Mesendoderm (in vitro differentiated cells): Measurements from ENCODE around the gene ABTB1.

ENCODE experiments used
- DNase-seq: peaks from one replicate; pipeline ENCODE4 v3.0.0; 2013
- H2AK5ac ChIP-seq: 2 replicates; pipeline ENCODE4 v1.6.1; 2013; ENCODE audit warnings: low read length, inconsistent platforms
- H2BK120ac ChIP-seq: 2 replicates; pipeline ENCODE4 v1.6.1; 2013; ENCODE audit warnings: low read depth, mild to moderate bottlenecking, low read length, moderate library complexity, mixed read lengths
- H2BK15ac ChIP-seq: replicated peaks from 2 replicates; pipeline ENCODE4 v1.6.1; 2013; ENCODE audit warnings: low read depth, mild to moderate bottlenecking, moderate library complexity
- H2BK5ac ChIP-seq: 2 replicates; pipeline ENCODE4 v1.6.1; 2013; ENCODE audit warnings: low read length, inconsistent platforms
- H3K18ac ChIP-seq: 2 replicates; pipeline ENCODE4 v1.6.1; 2013; ENCODE audit warnings: mild to moderate bottlenecking, low read length, mixed read lengths
- H3K23ac ChIP-seq: one replicate; pipeline ENCODE4 v1.6.1; 2013; ENCODE audit warnings: low read length
- H3K27ac ChIP-seq: 2 replicates; pipeline ENCODE4 v1.5.1; 2013; ENCODE audit warnings: low read depth, mild to moderate bottlenecking, inconsistent platforms, low read length, moderate library complexity
- H3K27me3 ChIP-seq: 2 replicates; pipeline ENCODE4 v1.6.1; 2013; ENCODE audit warnings: low read length, control low read depth, mild to moderate bottlenecking, inconsistent platforms; ENCODE audit not compliant: insufficient read depth, poor library complexity
- H3K36me3 ChIP-seq: 2 replicates; pipeline ENCODE4 v1.6.1; 2013; ENCODE audit warnings: low read length, inconsistent platforms; ENCODE audit not compliant: control insufficient read depth, insufficient read depth
- H3K4ac ChIP-seq: one replicate; pipeline ENCODE4 v1.6.1; 2013; ENCODE audit warnings: low read depth, mild to moderate bottlenecking, low read length, moderate library complexity
- H3K4me1 ChIP-seq: 2 replicates; pipeline ENCODE4 v1.6.1; 2013; ENCODE audit warnings: low read depth, low read length, inconsistent platforms; ENCODE audit not compliant: control insufficient read depth
- H3K4me2 ChIP-seq: 2 replicates; pipeline ENCODE4 v1.6.1; 2013; ENCODE audit warnings: low read length
- H3K4me3 ChIP-seq: 2 replicates; pipeline ENCODE4 v1.5.1; 2013; ENCODE audit warnings: mild to moderate bottlenecking, low read length
- H3K56ac ChIP-seq: one replicate; pipeline ENCODE4 v1.6.1; 2013; ENCODE audit warnings: low read length
- H3K79me1 ChIP-seq: 2 replicates; pipeline ENCODE4 v1.6.1; 2013; ENCODE audit warnings: low read length, inconsistent platforms
- H3K79me2 ChIP-seq: 2 replicates; pipeline ENCODE4 v1.6.1; 2013; ENCODE audit warnings: mild to moderate bottlenecking, low read length; ENCODE audit not compliant: control insufficient read depth, insufficient read depth
- H3K9ac ChIP-seq: 2 replicates; pipeline ENCODE4 v1.6.1; 2013; ENCODE audit warnings: low read length, inconsistent platforms
- H4K5ac ChIP-seq: one replicate; pipeline ENCODE4 v1.6.1; 2013; ENCODE audit warnings: low read length
- H4K8ac ChIP-seq: one replicate; pipeline ENCODE4 v1.6.1; 2013; ENCODE audit warnings: low read depth, mild to moderate bottlenecking, control low read depth, low read length, moderate library complexity
- WGBS: extraction: QIAGEN DNeasy Blood & Tissue Kit; methylation state at CpG from one replicate; pipeline ENCODE4 v1.1.7; 2013; ENCODE audit warnings: low lambda C conversion rate, missing lambda C conversion rate; ENCODE audit not compliant: insufficient coverage; ENCODE audit errors: extremely low coverage; 5-methylcytosine and 5-hydroxymethylcytosine counted together

ABTB1 gene

DNA sequence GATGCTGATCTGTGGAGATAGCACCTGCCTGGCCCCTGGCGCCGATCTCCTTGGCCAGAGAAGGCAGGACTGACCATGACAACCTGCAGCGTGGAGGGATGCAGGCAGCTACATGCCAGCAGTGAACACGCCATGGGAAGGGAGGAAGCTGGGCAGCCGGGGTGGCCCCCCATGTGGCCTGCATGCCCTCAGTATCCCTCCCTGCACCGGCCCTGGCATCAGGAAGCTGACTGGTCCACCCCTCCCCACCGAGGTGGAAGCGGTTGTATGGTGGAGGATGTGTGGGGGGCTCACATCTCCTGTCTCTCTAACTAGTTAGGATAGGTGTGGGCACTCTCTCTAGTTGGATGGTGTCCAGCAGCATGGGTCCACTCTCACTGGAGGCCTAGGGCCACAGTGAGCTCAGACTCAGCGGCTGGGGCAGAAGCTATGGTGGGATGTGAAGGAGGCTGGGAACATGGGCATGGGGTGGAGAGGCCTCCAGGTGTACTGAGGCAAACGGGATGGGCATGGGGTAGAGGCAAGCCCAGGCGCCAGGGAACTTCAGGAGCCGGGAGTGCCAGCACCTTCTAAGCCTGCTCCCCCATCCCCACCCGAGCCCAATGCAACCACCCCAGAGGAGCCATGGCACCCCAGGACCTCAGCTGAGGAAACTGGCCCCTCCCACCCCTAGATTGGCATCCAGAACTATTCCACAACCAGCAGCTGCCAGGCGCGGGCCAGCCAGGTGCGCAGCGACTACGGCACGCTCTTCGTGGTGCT, 1.8 kb upstream of the ABTB1 start:
- DNase-seq, result no peak
- H3K79me1 ChIP-seq, result no peaks in the 10 kb centered on the region
- H3K4me2 ChIP-seq, result no peak overlapping the region
- no peak overlapping the region for H3K9ac ChIP-seq
- H4K5ac ChIP-seq, result no peak overlapping the region
- H4K8ac ChIP-seq, result no peak overlapping the region
- H3K79me2 ChIP-seq, result no peaks in the 10 kb centered on the region
- H3K18ac ChIP-seq, result no peak overlapping the region
- no peaks in the 10 kb centered on the region for H3K36me3 ChIP-seq
- WGBS, result no CpG with 5 or more reads among the region's 20 CpGs
- H2AK5ac ChIP-seq, result no peak overlapping the region
- no peak overlapping the region for H3K23ac ChIP-seq
- no peaks in the 10 kb centered on the region for H3K4me1 ChIP-seq
- H3K27me3 ChIP-seq, result no peaks in the 10 kb centered on the region
- H3K4ac ChIP-seq, result no peak overlapping the region
- H2BK120ac ChIP-seq, result no peak overlapping the region
- no peak overlapping the region for H3K4me3 ChIP-seq
- no peak overlapping the region for H3K27ac ChIP-seq
- H2BK15ac ChIP-seq, result no peak overlapping the region
- H2BK5ac ChIP-seq, result no peak overlapping the region
- no peak overlapping the region for H3K56ac ChIP-seq

DNA sequence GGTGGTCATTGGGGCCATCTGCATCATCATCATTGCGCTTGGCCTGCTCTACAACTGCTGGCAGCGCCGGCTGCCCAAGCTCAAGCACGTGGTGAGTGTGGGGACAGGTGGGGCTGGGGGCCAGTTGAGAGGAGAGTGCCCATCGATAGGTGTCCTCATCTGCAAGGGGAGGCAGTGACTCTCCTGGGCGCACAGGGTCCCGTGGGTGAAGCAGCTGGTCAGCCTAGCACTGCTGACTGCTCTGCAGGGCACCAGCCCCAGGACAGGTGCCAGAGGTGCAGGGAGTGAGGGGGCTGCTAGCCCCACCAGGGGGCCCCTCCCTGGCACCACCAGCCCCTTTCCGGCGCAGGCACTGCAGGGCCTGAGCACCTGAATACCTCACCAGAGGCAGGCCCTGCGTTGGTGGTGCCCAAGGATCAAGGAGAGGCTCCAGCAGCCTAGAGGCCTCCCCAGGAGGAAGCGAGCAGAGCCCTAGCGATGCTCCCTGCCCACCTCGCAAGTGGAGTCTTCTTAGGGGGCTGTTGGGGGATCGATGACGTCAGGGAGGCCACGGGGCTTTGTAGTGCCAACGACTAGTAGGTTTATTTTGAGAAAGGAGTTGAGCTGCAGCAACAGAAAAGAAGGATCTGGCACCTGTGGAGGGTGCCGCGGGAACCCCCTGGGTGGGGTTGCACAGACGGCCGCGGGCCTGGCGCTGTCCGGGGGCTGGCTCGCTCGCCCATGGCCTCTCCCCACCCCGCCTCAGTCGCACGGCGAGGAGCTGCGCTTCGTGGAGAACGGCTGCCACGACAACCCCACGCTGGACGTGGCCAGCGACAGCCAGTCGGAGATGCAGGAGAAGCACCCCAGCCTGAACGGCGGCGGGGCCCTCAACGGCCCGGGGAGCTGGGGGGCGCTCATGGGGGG, 976 bp upstream of the ABTB1 start:
- peak overlapping the region; percentile 62 for H3K18ac ChIP-seq
- DNase-seq, result no peak
- no peak overlapping the region for H2AK5ac ChIP-seq
- peak overlapping the region; percentile 86 for H3K56ac ChIP-seq
- H3K4me2 ChIP-seq, result peak overlapping the region; percentile 58
- no peak overlapping the region for H2BK120ac ChIP-seq
- H3K79me2 ChIP-seq, result no peaks in the 10 kb centered on the region
- H3K36me3 ChIP-seq, result no peaks in the 10 kb centered on the region
- no peak overlapping the region for H2BK5ac ChIP-seq
- no peaks in the 10 kb centered on the region for H3K79me1 ChIP-seq
- no peak overlapping the region for H4K8ac ChIP-seq
- no peaks in the 10 kb centered on the region for H3K27me3 ChIP-seq
- H3K27ac ChIP-seq, result no peak overlapping the region
- H3K4me3 ChIP-seq, result peak overlapping the region; percentile 54
- peak overlapping the region; percentile 49 for H3K4ac ChIP-seq
- no CpG with 5 or more reads among the region's 44 CpGs for WGBS
- H2BK15ac ChIP-seq, result no peak overlapping the region
- H3K9ac ChIP-seq, result peak overlapping the region; percentile 81
- no peaks in the 10 kb centered on the region for H3K4me1 ChIP-seq
- H4K5ac ChIP-seq, result no peak overlapping the region
- H3K23ac ChIP-seq, result no peak overlapping the region

DNA sequence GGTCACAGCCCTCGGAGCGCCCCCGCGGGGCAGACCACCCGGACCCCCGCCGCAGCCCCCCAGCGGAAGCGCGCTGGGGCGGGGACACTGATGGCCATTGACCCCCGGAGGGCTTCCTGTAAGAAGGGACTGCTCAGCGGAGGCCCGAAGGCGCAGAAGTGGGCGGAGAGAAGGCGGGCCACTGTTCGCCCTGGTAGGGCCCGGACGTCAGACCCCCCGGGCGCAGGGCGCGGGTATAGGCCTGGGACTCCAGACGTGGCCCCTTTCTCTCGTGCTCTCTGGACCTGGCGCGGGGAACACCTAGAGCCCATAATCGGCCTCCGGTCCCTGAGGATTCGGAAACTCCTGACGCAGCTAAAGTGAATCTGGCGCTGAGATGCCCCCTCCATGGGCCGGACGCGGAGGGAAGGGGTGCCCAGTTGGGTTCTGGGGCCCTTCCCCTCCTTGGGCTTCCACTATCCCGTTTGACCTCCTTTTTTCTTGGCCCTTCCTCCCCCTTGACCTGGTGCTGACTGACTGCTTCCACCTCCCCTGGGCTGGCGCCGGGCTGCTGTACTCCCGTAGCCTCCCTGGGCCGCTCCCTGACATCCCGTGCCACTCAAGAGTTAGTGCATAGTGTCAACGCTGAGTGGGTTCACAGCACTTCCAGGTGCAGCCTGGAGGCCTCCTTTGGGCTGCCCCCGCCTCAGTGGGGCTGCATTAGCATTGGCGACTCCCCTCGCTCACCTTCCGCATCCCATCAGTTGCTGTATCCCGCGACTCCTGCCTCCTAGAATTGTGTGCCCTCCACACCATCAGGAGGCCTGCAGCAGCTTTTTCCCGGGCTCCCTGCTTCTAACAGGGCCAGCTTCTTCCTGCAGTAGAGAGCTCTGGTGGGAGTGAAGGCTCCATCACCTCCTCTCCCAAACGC, 694 bp downstream of the ABTB1 start:
- H3K4me1 ChIP-seq, result no peaks in the 10 kb centered on the region
- H3K36me3 ChIP-seq, result no peaks in the 10 kb centered on the region
- H3K79me1 ChIP-seq, result no peaks in the 10 kb centered on the region
- H3K4me3 ChIP-seq, result peak overlapping the region; percentile 82
- no peak overlapping the region for H3K4ac ChIP-seq
- no peaks in the 10 kb centered on the region for H3K27me3 ChIP-seq
- no peak overlapping the region for H4K5ac ChIP-seq
- WGBS, result no CpG with 5 or more reads among the region's 51 CpGs
- no peak overlapping the region for H2BK120ac ChIP-seq
- DNase-seq, result no peak
- H3K56ac ChIP-seq, result peak overlapping the region; percentile 92
- H3K18ac ChIP-seq, result no peak overlapping the region
- H3K9ac ChIP-seq, result peak overlapping the region; percentile 73
- H3K23ac ChIP-seq, result no peak overlapping the region
- no peak overlapping the region for H2BK15ac ChIP-seq
- H2BK5ac ChIP-seq, result no peak overlapping the region
- H4K8ac ChIP-seq, result no peak overlapping the region
- no peaks in the 10 kb centered on the region for H3K79me2 ChIP-seq
- peak overlapping the region; percentile 74 for H3K4me2 ChIP-seq
- H3K27ac ChIP-seq, result no peak overlapping the region
- no peak overlapping the region for H2AK5ac ChIP-seq

DNA sequence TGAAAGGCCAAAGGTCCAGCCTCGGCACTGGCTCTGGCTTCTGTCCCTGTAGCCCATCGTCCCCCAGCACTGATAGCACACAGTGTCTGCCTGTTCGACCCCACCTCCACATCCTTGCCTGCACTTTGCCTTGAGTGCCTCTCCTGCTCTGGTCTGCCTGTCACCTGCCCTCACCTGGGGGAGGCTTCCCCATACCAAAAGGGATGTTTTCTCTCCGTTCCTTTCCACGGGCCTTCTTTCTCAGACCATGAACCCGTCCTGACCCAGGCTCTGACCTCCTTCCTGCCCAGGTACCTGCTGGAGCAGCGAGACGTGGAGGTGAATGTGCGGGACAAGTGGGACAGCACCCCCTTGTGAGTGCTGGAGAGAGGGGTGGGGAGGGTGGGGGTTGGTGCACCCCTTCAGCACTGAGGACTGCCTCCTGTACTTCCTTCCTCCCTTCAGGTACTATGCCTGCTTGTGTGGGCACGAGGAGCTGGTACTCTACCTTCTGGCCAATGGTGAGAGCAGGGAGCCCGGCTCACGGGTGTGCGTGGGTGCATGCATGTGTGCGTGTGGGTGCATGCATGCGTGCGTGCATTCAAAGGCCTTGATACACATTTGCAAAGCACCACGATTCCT, 1.5 kb downstream of the ABTB1 start:
- Histone ChIP-seq H3K4ac (no peak overlapping the region), H3K79me1 (no peaks in the 10 kb centered on the region), H3K18ac (no peak overlapping the region), H4K5ac (no peak overlapping the region), H3K4me2 (no peak overlapping the region), H2AK5ac (no peak overlapping the region), H4K8ac (no peak overlapping the region), H2BK15ac (no peak overlapping the region), H2BK5ac (no peak overlapping the region), H2BK120ac (no peak overlapping the region), H3K56ac (no peak overlapping the region), H3K36me3 (no peaks in the 10 kb centered on the region), H3K9ac (no peak overlapping the region), H3K79me2 (no peaks in the 10 kb centered on the region), H3K23ac (no peak overlapping the region), H3K27me3 (no peaks in the 10 kb centered on the region), H3K4me3 (no peak overlapping the region), H3K27ac (no peak overlapping the region), H3K4me1 (no peaks in the 10 kb centered on the region)
- no peak for DNase-seq
- WGBS, result no CpG with 5 or more reads among the region's 17 CpGs

DNA sequence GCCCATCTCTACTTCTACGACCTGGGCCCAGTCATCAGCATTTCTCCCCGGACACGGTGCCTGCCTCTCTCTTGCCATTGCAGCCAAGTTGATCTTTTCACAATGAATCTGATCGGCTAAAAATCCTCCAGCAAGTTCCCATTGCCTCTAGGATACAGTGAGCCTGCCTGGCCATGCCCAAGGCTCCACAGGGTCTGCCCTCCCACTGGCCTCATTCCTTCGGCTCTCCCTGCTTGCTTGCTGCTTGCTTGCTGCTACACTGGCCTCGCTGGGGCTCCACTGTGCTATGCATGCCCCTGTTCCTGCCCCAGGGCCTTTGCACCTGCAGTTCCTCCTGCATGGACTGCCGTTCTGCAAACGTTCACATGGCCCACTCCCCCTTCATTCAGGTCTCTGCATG, 2.0 kb downstream of the ABTB1 start:
- H4K5ac ChIP-seq, result no peak overlapping the region
- H4K8ac ChIP-seq, result no peak overlapping the region
- H3K9ac ChIP-seq, result no peak overlapping the region
- H3K36me3 ChIP-seq, result no peaks in the 10 kb centered on the region
- no peak for DNase-seq
- H3K79me2 ChIP-seq, result no peaks in the 10 kb centered on the region
- H3K23ac ChIP-seq, result no peak overlapping the region
- H3K4ac ChIP-seq, result no peak overlapping the region
- no peaks in the 10 kb centered on the region for H3K4me1 ChIP-seq
- H2BK15ac ChIP-seq, result no peak overlapping the region
- no peak overlapping the region for H3K18ac ChIP-seq
- no peak overlapping the region for H2BK120ac ChIP-seq
- no peak overlapping the region for H3K27ac ChIP-seq
- no peaks in the 10 kb centered on the region for H3K27me3 ChIP-seq
- H3K4me3 ChIP-seq, result no peak overlapping the region
- H2AK5ac ChIP-seq, result no peak overlapping the region
- no peaks in the 10 kb centered on the region for H3K79me1 ChIP-seq
- WGBS, result no CpG with 5 or more reads among the region's 8 CpGs
- H3K4me2 ChIP-seq, result no peak overlapping the region
- no peak overlapping the region for H3K56ac ChIP-seq
- no peak overlapping the region for H2BK5ac ChIP-seq
